NCI-H82 treated with DMSO at 0.1 percent for 48 hours (cell line): ENCODE data around the gene CIC.
"Not testable (repeated sequence)": the region's sequence is repeated elsewhere in the genome, so short reads cannot be mapped to it uniquely, and the experiment has no call there.

Source experiments
- DNase-seq: peaks from one replicate; lab custom pipeline; 2025; ENCODE audit not compliant: unreplicated experiment; lab: John Stamatoyannopoulos, UW

Gene CIC

GRCh38 chr19:42254089-42254849, 14.8 kb upstream of the CIC start:
- peak; percentile 71 for DNase-seq

GRCh38 chr19:42254850-42255765, 13.9 kb upstream of the CIC start, which contains the start of gene ERF:
Gene ERF (minus strand): TSS chr19:42255128. CDS start chr19:42254999, 129 bp downstream.
- DNase-seq, result peak; percentile 71

- DNase-seq, result no peak
These were observed 13.0 kb upstream of the CIC start for GRCh38 chr19:42255766-42256745.

- DNase-seq, result not testable (repeated sequence)
These were observed 11.2 kb upstream of the CIC start for GRCh38 chr19:42257842-42258241.

GRCh38 chr19:42261763-42262162, 7.3 kb upstream of the CIC start:
- DNase-seq, result no peak

- not testable (repeated sequence) for DNase-seq
These were observed 2.9 kb upstream of the CIC start for GRCh38 chr19:42266105-42266504.

GRCh38 chr19:42266928-42267603, 2.0 kb upstream of the CIC start:
- not testable (repeated sequence) for DNase-seq

- no peak for DNase-seq
These were observed 1.4 kb upstream of the CIC start for GRCh38 chr19:42267644-42268141.

GRCh38 chr19:42268142-42268703, 829 bp upstream of the CIC start:
- peak; percentile 100 for DNase-seq

- DNase-seq, result no peak
These were observed 660 bp downstream of the CIC start for GRCh38 chr19:42269478-42270345.

- no peak for DNase-seq
These were observed 1.4 kb downstream of the CIC start for GRCh38 chr19:42270346-42271044.

GRCh38 chr19:42271045-42271419, 2.0 kb downstream of the CIC start:
- DNase-seq, result no peak

GRCh38 chr19:42271861-42272534, 2.9 kb downstream of the CIC start:
- no peak for DNase-seq

- no peak for DNase-seq
These were observed 3.5 kb downstream of the CIC start for GRCh38 chr19:42272535-42272897.

- DNase-seq, result no peak
These were observed 3.9 kb downstream of the CIC start for GRCh38 chr19:42272989-42273406.

GRCh38 chr19:42273407-42274064, 4.5 kb downstream of the CIC start:
- no peak for DNase-seq

GRCh38 chr19:42274065-42274682, 5.1 kb downstream of the CIC start:
- DNase-seq, result no peak
